HepG2 (cell line): ENCODE data around the gene RPS25. TPM values are rescaled to one million over a fixed set of nuclear protein-coding genes. Genes with fewer than 3 reads are reported as not detected.

ENCODE experiments used
- AGO1 ChIP-seq: fragments of 200-400 bp; formaldehyde crosslinking; IDR thresholded peaks from 2 replicates; pipeline ENCODE4 v1.6.1; 2017; ENCODE audit warnings: mild to moderate bottlenecking, low read depth, low read length, moderate library complexity; ENCODE audit not compliant: poor library complexity, severe bottlenecking
- AGO2 ChIP-seq: fragments of 200-400 bp; formaldehyde crosslinking; optimal IDR thresholded peaks from 2 replicates; pipeline ENCODE3; 2017; ENCODE audit warnings: mild to moderate bottlenecking, low read depth, low read length, moderate library complexity
- ASH2L ChIP-seq: fragments of 300-600, 200-600 bp; sonication (generic); IDR thresholded peaks from 2 replicates; pipeline ENCODE4 v1.7.0; 2017; ENCODE audit warnings: low read depth, mild to moderate bottlenecking, moderate library complexity, mixed read lengths, low read length; ENCODE audit not compliant: insufficient read length
- FIP1L1 ChIP-seq: fragments of 200-400 bp; formaldehyde crosslinking; IDR thresholded peaks from 2 replicates; pipeline ENCODE4 v1.6.1; 2018; ENCODE audit warnings: low read depth, mild to moderate bottlenecking, low read length, moderate library complexity, borderline replicate concordance; ENCODE audit not compliant: insufficient read depth
- GTF3A ChIP-seq: sonication (generic); formaldehyde crosslinking; conservative IDR thresholded peaks from 2 replicates; pipeline ENCODE4 v1.4.0; 2020; ENCODE audit warnings: mild to moderate bottlenecking, missing genetic modification reagents
- HDAC1 ChIP-seq: sonication (generic); formaldehyde crosslinking; IDR thresholded peaks from 2 replicates; pipeline ENCODE4 v1.5.1; 2020; ENCODE audit warnings: mild to moderate bottlenecking, missing genetic modification reagents
- HNRNPK ChIP-seq: fragments of 200-400 bp; formaldehyde crosslinking; IDR thresholded peaks from 2 replicates; pipeline ENCODE4 v1.6.1; 2018; ENCODE audit warnings: low read length, low read depth, moderate library complexity, mild to moderate bottlenecking; ENCODE audit not compliant: poor library complexity, severe bottlenecking
- RBAK ChIP-seq: sonication (generic); formaldehyde crosslinking; IDR thresholded peaks from 2 replicates; pipeline ENCODE4 v1.5.1; 2020; ENCODE audit warnings: mild to moderate bottlenecking, missing genetic modification reagents
- SETDB1 ChIP-seq: sonication (generic); formaldehyde crosslinking; IDR thresholded peaks from 2 replicates; pipeline ENCODE4 v1.5.1; 2020; ENCODE audit warnings: missing genetic modification reagents, mild to moderate bottlenecking, borderline replicate concordance
- U2AF1 ChIP-seq: fragments of 200-400 bp; formaldehyde crosslinking; optimal IDR thresholded peaks from 2 replicates; pipeline ENCODE3; 2017; ENCODE audit warnings: mild to moderate bottlenecking, low read depth, low read length
- ZFP36L2 ChIP-seq: sonication (generic); formaldehyde crosslinking; IDR thresholded peaks from 2 replicates; pipeline ENCODE4 v1.4.0; 2020; ENCODE audit warnings: missing genetic modification reagents
- ZNF12 ChIP-seq: sonication (generic); formaldehyde crosslinking; IDR thresholded peaks from 2 replicates; pipeline ENCODE4 v1.5.0; 2020; ENCODE audit warnings: missing genetic modification reagents
- ZNF263 ChIP-seq: sonication (generic); formaldehyde crosslinking; IDR thresholded peaks from 2 replicates; pipeline ENCODE4 v1.4.0; 2020; ENCODE audit warnings: missing genetic modification reagents
- ZNF33B ChIP-seq: sonication (generic); formaldehyde crosslinking; IDR thresholded peaks from 2 replicates; pipeline ENCODE4 v1.5.1; 2020; ENCODE audit warnings: mild to moderate bottlenecking, missing genetic modification reagents
- ZNF431 ChIP-seq: sonication (generic); formaldehyde crosslinking; IDR thresholded peaks from 2 replicates; pipeline ENCODE4 v1.9.0; 2022; ENCODE audit warnings: missing genetic modification reagents, low read depth, mild to moderate bottlenecking, borderline replicate concordance
- polyA plus RNA-seq, 8 experiments: library from polyadenylated mRNA; depleted of rRNA in 3 of 8; stranded (reverse) in 7 of 8; unstranded in 1 of 8; fragments of >200 nt; fragmentation: Illumina TruSeq in 4 of 8; extraction: Trizol in 4 of 8; gene quantifications; 2 replicates each; pipeline versions ENCODE4 v1.2.1 to v1.2.3, GENCODE V29; 2011 to 2016; ENCODE audit warnings: low read depth in 4 of 8, missing spikeins in 1 of 8, mixed read lengths in 1 of 8; ENCODE audit not compliant: insufficient read depth in 1 of 8
- total RNA-seq, 5 experiments: library from RNA; depleted of rRNA; stranded (reverse); fragments of >200 nt; fragmentation: Illumina TruSeq; extraction: Trizol; gene quantifications; 2 replicates each; pipeline ENCODE4 v1.2.3, GENCODE V29; 2016; ENCODE audit warnings: low read depth in 1 of 5
- TF ChIP-seq, protein P1 (sequence below): sonication (generic); formaldehyde crosslinking; IDR thresholded peaks from 2 replicates; pipeline ENCODE4 v1.5.1; 2020; ENCODE audit warnings: mild to moderate bottlenecking, missing genetic modification reagents
- TF ChIP-seq, protein P2 (sequence below): sonication (generic); formaldehyde crosslinking; IDR thresholded peaks from 2 replicates; pipeline ENCODE4 v1.5.1; 2020; ENCODE audit warnings: mild to moderate bottlenecking, moderate library complexity, missing genetic modification reagents
- TF ChIP-seq, protein P3 (sequence below): IDR thresholded peaks from 2 replicates; pipeline ENCODE4 v1.6.1; 2012; ENCODE audit warnings: inconsistent platforms
- TF ChIP-seq, protein P4 (sequence below): sonication (generic); formaldehyde crosslinking; conservative IDR thresholded peaks from 2 replicates; pipeline ENCODE4 v1.8.1; 2023; ENCODE audit warnings: missing genetic modification reagents
- TF ChIP-seq, protein P5 (sequence below): sonication (generic); formaldehyde crosslinking; IDR thresholded peaks from 2 replicates; pipeline ENCODE4 v1.8.1; 2023; ENCODE audit warnings: mild to moderate bottlenecking, missing genetic modification reagents, borderline replicate concordance
- TF ChIP-seq, protein P6 (sequence below): sonication (generic); formaldehyde crosslinking; IDR thresholded peaks from 2 replicates; pipeline ENCODE4 v1.5.0; 2020; ENCODE audit warnings: mild to moderate bottlenecking, missing genetic modification reagents

Gene RPS25
- total and polyA plus RNA-seq, 2 of the 13 experiments (the other 11 are each of a cell fraction or from before 2014, with no cell fraction given): 839 to 1,415 TPM

DNA sequence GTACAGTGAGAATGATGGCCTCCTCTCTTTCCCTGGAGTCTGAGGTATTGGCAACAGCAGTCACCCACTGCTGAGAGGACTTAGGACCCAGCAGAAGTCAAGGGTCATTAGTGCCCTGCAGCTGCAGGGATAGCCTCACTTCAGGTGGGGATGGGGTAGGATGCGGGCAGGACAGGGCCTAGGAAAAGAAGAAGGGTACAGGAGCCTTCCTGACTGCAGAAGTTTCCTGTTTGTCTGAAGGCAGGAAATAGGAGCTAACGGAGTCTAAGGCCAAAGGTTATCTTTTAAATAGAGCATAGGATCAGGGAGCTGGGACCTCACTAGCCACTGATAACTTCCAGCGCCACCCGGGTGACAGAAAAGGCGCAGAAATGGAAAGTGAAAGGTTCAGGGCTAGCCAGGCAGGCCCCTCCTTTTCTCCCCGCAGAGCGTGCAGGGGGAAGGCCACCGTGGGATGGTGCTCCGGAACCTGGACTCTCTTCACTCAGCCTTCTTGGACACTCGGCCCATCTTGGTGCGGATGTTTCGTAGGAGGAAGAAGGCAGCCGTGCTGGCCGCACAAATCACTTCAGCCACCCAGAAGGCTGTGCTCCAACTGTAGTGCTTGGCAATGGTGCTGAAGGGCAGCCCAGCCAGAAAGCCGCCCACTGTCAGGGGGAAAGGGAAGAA lies 6.4 kb upstream of the RPS25 start (continued):
- TF ChIP-seq, protein P1, sequence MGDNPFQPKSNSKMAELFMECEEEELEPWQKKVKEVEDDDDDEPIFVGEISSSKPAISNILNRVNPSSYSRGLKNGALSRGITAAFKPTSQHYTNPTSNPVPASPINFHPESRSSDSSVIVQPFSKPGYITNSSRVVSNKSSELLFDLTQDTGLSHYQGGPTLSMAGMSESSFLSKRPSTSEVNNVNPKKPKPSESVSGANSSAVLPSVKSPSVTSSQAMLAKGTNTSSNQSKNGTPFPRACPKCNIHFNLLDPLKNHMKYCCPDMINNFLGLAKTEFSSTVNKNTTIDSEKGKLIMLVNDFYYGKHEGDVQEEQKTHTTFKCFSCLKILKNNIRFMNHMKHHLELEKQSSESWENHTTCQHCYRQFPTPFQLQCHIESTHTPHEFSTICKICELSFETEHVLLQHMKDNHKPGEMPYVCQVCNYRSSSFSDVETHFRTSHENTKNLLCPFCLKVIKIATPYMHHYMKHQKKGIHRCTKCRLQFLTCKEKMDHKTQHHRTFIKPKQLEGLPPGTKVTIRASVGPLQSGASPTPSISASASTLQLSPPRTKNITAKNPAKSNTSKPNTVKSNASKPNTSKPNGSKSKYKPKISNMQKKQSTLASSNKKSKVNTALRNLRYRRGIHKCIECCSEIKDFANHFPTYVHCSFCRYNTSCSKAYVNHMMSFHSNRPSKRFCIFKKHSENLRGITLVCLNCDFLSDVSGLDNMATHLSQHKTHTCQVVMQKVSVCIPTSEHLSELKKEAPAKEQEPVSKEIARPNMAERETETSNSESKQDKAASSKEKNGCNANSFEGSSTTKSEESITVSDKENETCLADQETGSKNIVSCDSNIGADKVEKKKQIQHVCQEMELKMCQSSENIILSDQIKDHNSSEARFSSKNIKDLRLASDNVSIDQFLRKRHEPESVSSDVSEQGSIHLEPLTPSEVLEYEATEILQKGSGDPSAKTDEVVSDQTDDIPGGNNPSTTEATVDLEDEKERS: 0 out of 2 replicates have a peak, but pooled peaks have one; percentile 22
- TF ChIP-seq ASH2L (peak; percentile 51), SETDB1 (no peak), HDAC1 (CRISPR knock-in tag) (peak; percentile 36; the same call in 1 of the 2 replicates), ZNF33B (CRISPR knock-in tag) (no peak), U2AF1 (no peak), ZNF263 (CRISPR knock-in tag) (no peak), ZFP36L2 (CRISPR knock-in tag) (no peak), FIP1L1 (no peak), HNRNPK (no peak), AGO2 (peak; percentile 60), ZNF12 (no peak), GTF3A (CRISPR knock-in tag) (no peak), RBAK (CRISPR knock-in tag) (no peak), AGO1 (peak; percentile 34), ZNF431 (CRISPR knock-in tag) (no peak)
- TF ChIP-seq, protein P2, sequence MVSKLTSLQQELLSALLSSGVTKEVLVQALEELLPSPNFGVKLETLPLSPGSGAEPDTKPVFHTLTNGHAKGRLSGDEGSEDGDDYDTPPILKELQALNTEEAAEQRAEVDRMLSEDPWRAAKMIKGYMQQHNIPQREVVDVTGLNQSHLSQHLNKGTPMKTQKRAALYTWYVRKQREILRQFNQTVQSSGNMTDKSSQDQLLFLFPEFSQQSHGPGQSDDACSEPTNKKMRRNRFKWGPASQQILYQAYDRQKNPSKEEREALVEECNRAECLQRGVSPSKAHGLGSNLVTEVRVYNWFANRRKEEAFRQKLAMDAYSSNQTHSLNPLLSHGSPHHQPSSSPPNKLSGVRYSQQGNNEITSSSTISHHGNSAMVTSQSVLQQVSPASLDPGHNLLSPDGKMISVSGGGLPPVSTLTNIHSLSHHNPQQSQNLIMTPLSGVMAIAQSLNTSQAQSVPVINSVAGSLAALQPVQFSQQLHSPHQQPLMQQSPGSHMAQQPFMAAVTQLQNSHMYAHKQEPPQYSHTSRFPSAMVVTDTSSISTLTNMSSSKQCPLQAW (CRISPR knock-in tag): peak; percentile 20; the same call in 1 of the 2 replicates
- TF ChIP-seq, protein P3, sequence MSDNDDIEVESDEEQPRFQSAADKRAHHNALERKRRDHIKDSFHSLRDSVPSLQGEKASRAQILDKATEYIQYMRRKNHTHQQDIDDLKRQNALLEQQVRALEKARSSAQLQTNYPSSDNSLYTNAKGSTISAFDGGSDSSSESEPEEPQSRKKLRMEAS: peak; percentile 13; the same call in 1 of the 2 replicates
- TF ChIP-seq, protein P4, sequence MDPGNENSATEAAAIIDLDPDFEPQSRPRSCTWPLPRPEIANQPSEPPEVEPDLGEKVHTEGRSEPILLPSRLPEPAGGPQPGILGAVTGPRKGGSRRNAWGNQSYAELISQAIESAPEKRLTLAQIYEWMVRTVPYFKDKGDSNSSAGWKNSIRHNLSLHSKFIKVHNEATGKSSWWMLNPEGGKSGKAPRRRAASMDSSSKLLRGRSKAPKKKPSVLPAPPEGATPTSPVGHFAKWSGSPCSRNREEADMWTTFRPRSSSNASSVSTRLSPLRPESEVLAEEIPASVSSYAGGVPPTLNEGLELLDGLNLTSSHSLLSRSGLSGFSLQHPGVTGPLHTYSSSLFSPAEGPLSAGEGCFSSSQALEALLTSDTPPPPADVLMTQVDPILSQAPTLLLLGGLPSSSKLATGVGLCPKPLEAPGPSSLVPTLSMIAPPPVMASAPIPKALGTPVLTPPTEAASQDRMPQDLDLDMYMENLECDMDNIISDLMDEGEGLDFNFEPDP (CRISPR knock-in tag): 0 out of 2 replicates have a peak, but pooled peaks have one; percentile 34
- TF ChIP-seq, protein P5, sequence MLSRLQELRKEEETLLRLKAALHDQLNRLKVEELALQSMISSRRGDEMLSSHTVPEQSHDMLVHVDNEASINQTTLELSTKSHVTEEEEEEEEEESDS (CRISPR knock-in tag): no peak
- TF ChIP-seq, protein P6, sequence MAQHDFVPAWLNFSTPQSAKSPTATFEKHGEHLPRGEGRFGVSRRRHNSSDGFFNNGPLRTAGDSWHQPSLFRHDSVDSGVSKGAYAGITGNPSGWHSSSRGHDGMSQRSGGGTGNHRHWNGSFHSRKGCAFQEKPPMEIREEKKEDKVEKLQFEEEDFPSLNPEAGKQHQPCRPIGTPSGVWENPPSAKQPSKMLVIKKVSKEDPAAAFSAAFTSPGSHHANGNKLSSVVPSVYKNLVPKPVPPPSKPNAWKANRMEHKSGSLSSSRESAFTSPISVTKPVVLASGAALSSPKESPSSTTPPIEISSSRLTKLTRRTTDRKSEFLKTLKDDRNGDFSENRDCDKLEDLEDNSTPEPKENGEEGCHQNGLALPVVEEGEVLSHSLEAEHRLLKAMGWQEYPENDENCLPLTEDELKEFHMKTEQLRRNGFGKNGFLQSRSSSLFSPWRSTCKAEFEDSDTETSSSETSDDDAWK: no peak
